HepG2 (cell line): ENCODE results near the gene INSIG1. TPM values are rescaled to one million over a fixed set of nuclear protein-coding genes. Genes with fewer than 3 reads are reported as not detected.
A peak's percentile ranks its signal among the peaks of the same experiment; 100 is the strongest.

Experiments
- ATAC-seq: fragments of 200-7000 bp; cut with Tn5 transposase; 3 replicates; pipeline ENCODE4 v1.9.1; 2020; ENCODE audit warnings: mild to moderate bottlenecking, moderate library complexity
- BruUV-seq: library from RNA; stranded (reverse); fragments of 400-500 nt; replicated peaks from 2 replicates; lab custom pipeline; 2021; lab: Mats Ljungman, UMichigan
- CTCF ChIA-PET: fragments of 300-600 bp; formaldehyde crosslinking; extraction: SDS; loops from one replicate; lab custom pipeline; 2021; ENCODE audit warnings: low total read pairs, inconsistent platforms, low intra/inter-chr PET ratio; lab: Yijun Ruan, JAX
- POLR2A ChIA-PET: fragments of 350-600 bp; sonication (Branson Sonifier 250); formaldehyde crosslinking; loops from one replicate; lab custom pipeline; 2020; ENCODE audit warnings: antibody characterized with exemption, inconsistent platforms; lab: Yijun Ruan, JAX
- DNase-seq: peaks from one replicate; pipeline ENCODE4 v3.0.0-alpha.2; 2015; ENCODE audit warnings: low spot score
- FAIRE-seq: peaks from 3 replicates; lab custom pipeline; 2011; peaks lifted over from hg19 to GRCh38; lab: Jason Lieb, UNC
- H2AFZ ChIP-seq: one replicate; pipeline ENCODE4 v1.6.1; 2011; ENCODE audit warnings: low read length, inconsistent platforms
- H3K27ac ChIP-seq: fragments of 300-600 bp; 3 replicates; pipeline ENCODE4 v1.8.0; 2011; ENCODE audit warnings: mixed run types, mild to moderate bottlenecking, mixed read lengths, low read length, inconsistent platforms; ENCODE audit not compliant: insufficient read depth; ENCODE audit errors: extremely low read length
- H3K27me3 ChIP-seq, 2 experiments: fragments of 200-600 bp in 1 of 2; 2 replicates in 1 of 2; 3 replicates in 1 of 2; pipeline versions ENCODE4 v1.6.0 to v1.8.0; 2011; ENCODE audit warnings: low read length in 2 of 2, mild to moderate bottlenecking in 2 of 2, moderate library complexity in 2 of 2, inconsistent platforms in 1 of 2; ENCODE audit not compliant: insufficient read depth in 2 of 2, control insufficient read depth in 1 of 2
- H3K36me3 ChIP-seq, 2 experiments: fragments of 200-600 bp in 1 of 2; replicated peaks in 1 of 2; 2 replicates in 1 of 2; 3 replicates in 1 of 2; pipeline versions ENCODE4 v1.5.1 to v1.8.0; 2011; ENCODE audit warnings: low read length in 2 of 2, inconsistent platforms in 1 of 2; ENCODE audit not compliant: insufficient read depth in 2 of 2, control insufficient read depth in 1 of 2
- H3K4me1 ChIP-seq: 2 replicates; pipeline ENCODE4 v1.5.1; 2012; ENCODE audit warnings: low read length, inconsistent platforms; ENCODE audit not compliant: insufficient read depth
- H3K4me2 ChIP-seq: 2 replicates; pipeline ENCODE4 v1.6.0; 2011; ENCODE audit warnings: low read depth, low read length, inconsistent platforms
- H3K4me3 ChIP-seq, 3 experiments: fragments of 200-600 bp in 1 of 3; sonication (generic), shearing (Covaris generic) in 1 of 3; replicated peaks in 1 of 3; 2 replicates each; pipeline ENCODE4 v1.5.1; 2011 to 2016; ENCODE audit warnings: low read length in 3 of 3, inconsistent platforms in 2 of 3, low read depth in 2 of 3, mild to moderate bottlenecking in 2 of 3, control low read depth in 1 of 3, mixed read lengths in 1 of 3; ENCODE audit not compliant: insufficient read depth in 1 of 3
- H3K79me2 ChIP-seq: one replicate; pipeline ENCODE4 v1.6.1; 2011; ENCODE audit warnings: low read length, inconsistent platforms; ENCODE audit not compliant: insufficient read depth
- H3K9ac ChIP-seq: 2 replicates; pipeline ENCODE4 v1.6.0; 2011; ENCODE audit warnings: mild to moderate bottlenecking, low read depth, low read length, inconsistent platforms; ENCODE audit not compliant: insufficient read depth
- H3K9me3 ChIP-seq: 2 replicates; pipeline ENCODE4 v1.5.1; 2012; ENCODE audit warnings: mild to moderate bottlenecking, low read length
- H4K20me1 ChIP-seq: 2 replicates; pipeline ENCODE4 v1.6.0; 2011; ENCODE audit warnings: inconsistent platforms, mild to moderate bottlenecking, low read length, moderate library complexity; ENCODE audit not compliant: insufficient read depth
- ARID3A ChIP-seq: IDR thresholded peaks from 2 replicates; pipeline ENCODE4 v1.6.1; 2012; ENCODE audit warnings: low read depth, low read length, improper control_type of control experiment
- GABPA ChIP-seq, 2 experiments: IDR thresholded peaks; 2 replicates each; pipeline ENCODE4 v1.6.1; 2011 to 2016; ENCODE audit warnings: low read depth in 2 of 2, low read length in 1 of 2, missing biosample characterization in 1 of 2, missing genetic modification characterization in 1 of 2
- HCFC1 ChIP-seq: fragments of 150-350 bp; IDR thresholded peaks from 2 replicates; pipeline ENCODE4 v1.6.1; 2014; ENCODE audit warnings: low read depth, low read length
- MAFK ChIP-seq, 2 experiments: IDR thresholded peaks in 1 of 2; conservative IDR thresholded peaks in 1 of 2; 2 replicates each; pipeline ENCODE4 v1.6.1; 2011; ENCODE audit warnings: improper control_type of control experiment in 2 of 2, low read length in 2 of 2
- MTF2 ChIP-seq: sonication (generic); formaldehyde crosslinking; IDR thresholded peaks from 2 replicates; pipeline ENCODE4 v1.5.0; 2020; ENCODE audit warnings: missing genetic modification reagents, borderline replicate concordance
- SIN3A ChIP-seq: IDR thresholded peaks from 2 replicates; pipeline ENCODE4 v1.6.1; 2011; ENCODE audit warnings: low read depth, mild to moderate bottlenecking, control low read depth, low read length, borderline replicate concordance
- SNRNP70 ChIP-seq: fragments of 200-400 bp; formaldehyde crosslinking; IDR thresholded peaks from 2 replicates; pipeline ENCODE4 v1.6.1; 2017; ENCODE audit warnings: mild to moderate bottlenecking, low read depth, low read length, moderate library complexity
- SOX5 ChIP-seq: IDR thresholded peaks from 2 replicates; pipeline ENCODE4 v1.6.1; 2016; ENCODE audit warnings: borderline replicate concordance
- ZNF512B ChIP-seq: sonication (generic); formaldehyde crosslinking; IDR thresholded peaks from 2 replicates; pipeline ENCODE4 v1.5.1; 2020; ENCODE audit warnings: missing genetic modification reagents, mild to moderate bottlenecking, borderline replicate concordance
- ZNF646 ChIP-seq: sonication (generic); formaldehyde crosslinking; IDR thresholded peaks from 2 replicates; pipeline ENCODE4 v1.9.0; 2021; ENCODE audit warnings: mild to moderate bottlenecking, missing genetic modification reagents
- WGBS: methylation state at CpG from one replicate; pipeline ENCODE4 v1.1.6; 2017; ENCODE audit warnings: low lambda C conversion rate; 5-methylcytosine and 5-hydroxymethylcytosine counted together
- in situ Hi-C: cut with HindIII; loops from 2 replicates; pipeline ENCODE4 v1.10.0; 2017; ENCODE audit warnings: low pct_unique_long_range_greater_than_20kb; ENCODE audit not compliant: extremely low pct_ligation_motif_present
- intact Hi-C: fragments of 100-400 bp; cut with micrococcal nuclease; formaldehyde crosslinking; loops from one replicate; pipeline ENCODE4 v1.10.0; 2022; ENCODE audit not compliant: unreplicated experiment
- polyA plus RNA-seq, 8 experiments: library from polyadenylated mRNA; depleted of rRNA in 3 of 8; stranded (reverse) in 7 of 8; unstranded in 1 of 8; fragments of >200 nt; fragmentation: Illumina TruSeq in 4 of 8; extraction: Trizol in 4 of 8; gene quantifications; 2 replicates each; pipeline versions ENCODE4 v1.2.1 to v1.2.3, GENCODE V29; 2011 to 2016; ENCODE audit warnings: low read depth in 4 of 8, missing spikeins in 1 of 8, mixed read lengths in 1 of 8; ENCODE audit not compliant: insufficient read depth in 1 of 8
- total RNA-seq, 5 experiments: library from RNA; depleted of rRNA; stranded (reverse); fragments of >200 nt; fragmentation: Illumina TruSeq; extraction: Trizol; gene quantifications; 2 replicates each; pipeline ENCODE4 v1.2.3, GENCODE V29; 2016; ENCODE audit warnings: low read depth in 1 of 5

The INSIG1 gene
- total and polyA plus RNA-seq, 2 of the 13 experiments (the other 11 are each of a cell fraction or from before 2014, with no cell fraction given), result 0.07 to 0.11 TPM

- TF ChIP-seq MTF2 (CRISPR knock-in tag) (no peak), MAFK (conservative IDR thresholded peaks at IDR 0.05 in 1 of 2, IDR thresholded peaks at IDR 0.05 in 1 of 2; ENCODE audit: low read length in 2 of 2) (peak; percentile 20 to 56; a peak in 3 of 4 replicates), SOX5 (CRISPR knock-in tag) (peak; percentile 67)
These were observed 27.7 kb upstream of the INSIG1 start (continued) for GRCh38 chr7:155269766-155270585.

- Histone ChIP-seq H3K36me3 (no peaks in the 10 kb centered on the region), H3K4me1 (0 out of 2 replicates have a peak, but pooled peaks cover 9% of the 10 kb centered on the region), H3K9ac (no peak overlapping the region), H2AFZ (no peak overlapping the region), H3K79me2 (no peaks in the 10 kb centered on the region), H3K4me2 (no peak overlapping the region), H3K9me3 (no peaks in the 10 kb centered on the region), H3K4me3 (no peak overlapping the region), H4K20me1 (no peaks in the 10 kb centered on the region), H3K27ac (no peak overlapping the region), H3K27me3 (peaks cover 0 to 29% of the 10 kb centered on the region in 2 experiments; a peak in 4 of 5 replicates)
- FAIRE-seq (no peak), ATAC-seq (no peak), DNase-seq (no peak)
- no TSS peak for BruUV-seq
- in situ Hi-C loops (no loop called here), intact Hi-C loops (no loop called here)
- 30% methylated on average over 3 of the region's 3 CpGs for WGBS
- ChIA-PET POLR2A (no interaction called here), CTCF (no interaction called here)
- TF ChIP-seq SNRNP70, result no peak
- no peak for TF ChIP-seq ZNF646 (CRISPR knock-in tag)
- TF ChIP-seq GABPA (IDR thresholded peaks at IDR 0.05; ENCODE audit: low read depth, low read length), result no peak
- no peak for TF ChIP-seq GABPA (CRISPR knock-in tag; IDR thresholded peaks at IDR 0.05; ENCODE audit: low read depth)
- TF ChIP-seq ARID3A, result no peak
- no peak for TF ChIP-seq SIN3A
- no peak for TF ChIP-seq HCFC1
- no peak for TF ChIP-seq ZNF512B (CRISPR knock-in tag)
These were observed 26.8 kb upstream of the INSIG1 start for GRCh38 chr7:155270861-155271260.
